GM18511 (cell line): ENCODE measurements around the gene RTP2.

Experiments
- ATAC-seq: cut with Tn5 transposase; IDR thresholded peaks from one replicate; pipeline ENCODE4 v1.9.1; 2021; ENCODE audit warnings: mild to moderate bottlenecking, moderate library complexity; ENCODE audit not compliant: unreplicated experiment

Gene RTP2, protein sequence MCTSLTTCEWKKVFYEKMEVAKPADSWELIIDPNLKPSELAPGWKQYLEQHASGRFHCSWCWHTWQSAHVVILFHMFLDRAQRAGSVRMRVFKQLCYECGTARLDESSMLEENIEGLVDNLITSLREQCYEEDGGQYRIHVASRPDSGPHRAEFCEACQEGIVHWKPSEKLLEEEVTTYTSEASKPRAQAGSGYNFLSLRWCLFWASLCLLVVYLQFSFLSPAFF

DNA sequence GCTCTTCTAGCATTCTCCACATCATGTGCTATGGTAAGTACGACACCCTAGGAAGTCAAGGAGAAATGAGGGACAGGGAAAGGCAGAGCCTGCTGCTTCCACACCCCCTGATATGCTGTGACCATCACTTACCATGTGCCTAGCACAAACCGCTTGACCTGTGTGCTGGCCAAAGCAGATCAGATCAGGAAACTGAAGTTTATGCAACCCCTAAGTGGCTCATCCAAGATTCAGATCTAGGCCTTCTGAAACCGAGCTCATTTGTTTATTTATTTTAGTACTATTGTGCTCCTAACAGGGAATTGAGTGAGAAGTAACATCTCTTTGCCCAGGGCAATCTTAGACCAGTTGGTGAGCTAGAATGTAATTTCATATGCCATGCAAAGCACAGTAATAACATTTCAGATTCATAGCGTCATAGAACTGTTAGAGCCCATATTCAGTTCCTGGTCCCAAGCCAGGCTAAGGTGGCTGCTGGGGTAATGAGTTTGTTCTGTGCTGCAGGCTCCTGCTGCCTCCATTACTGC lies at the start of gene RTP2:
Gene RTP2, minus strand, starts transcription at position 51 of the 527 bp plus-strand sequence. CDS start 429 bp downstream, outside the sequence.
- ATAC-seq, result no peak

DNA sequence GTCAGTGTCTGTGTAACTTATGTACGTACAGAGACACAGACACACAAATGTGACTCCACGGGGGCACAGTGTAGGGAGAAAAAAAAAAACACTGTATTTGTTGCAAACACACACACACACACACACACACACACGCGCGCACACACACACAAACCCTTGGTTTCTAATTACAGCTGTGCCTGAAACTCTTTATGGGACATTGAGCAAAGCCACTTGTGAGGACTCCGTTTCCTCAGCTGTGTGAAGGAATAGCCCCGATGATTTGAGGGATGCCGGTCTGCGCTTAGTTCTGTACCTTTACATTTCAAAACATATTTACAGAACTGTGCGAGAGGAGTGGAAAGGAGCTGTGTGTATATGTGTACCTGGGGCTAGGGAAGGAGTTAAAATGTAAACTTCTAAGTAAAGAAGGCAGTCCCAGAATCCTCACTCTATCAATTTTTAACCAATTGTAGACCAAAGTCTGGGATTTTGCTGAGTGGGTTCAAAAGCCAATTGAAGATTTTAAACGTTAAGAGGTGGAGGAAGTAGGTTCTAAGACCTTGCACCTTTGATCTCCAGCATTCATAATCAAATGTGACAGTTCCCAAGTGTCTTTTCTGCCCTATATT lies 48.3 kb upstream of the RTP2 start:
- ATAC-seq, result no peak

DNA sequence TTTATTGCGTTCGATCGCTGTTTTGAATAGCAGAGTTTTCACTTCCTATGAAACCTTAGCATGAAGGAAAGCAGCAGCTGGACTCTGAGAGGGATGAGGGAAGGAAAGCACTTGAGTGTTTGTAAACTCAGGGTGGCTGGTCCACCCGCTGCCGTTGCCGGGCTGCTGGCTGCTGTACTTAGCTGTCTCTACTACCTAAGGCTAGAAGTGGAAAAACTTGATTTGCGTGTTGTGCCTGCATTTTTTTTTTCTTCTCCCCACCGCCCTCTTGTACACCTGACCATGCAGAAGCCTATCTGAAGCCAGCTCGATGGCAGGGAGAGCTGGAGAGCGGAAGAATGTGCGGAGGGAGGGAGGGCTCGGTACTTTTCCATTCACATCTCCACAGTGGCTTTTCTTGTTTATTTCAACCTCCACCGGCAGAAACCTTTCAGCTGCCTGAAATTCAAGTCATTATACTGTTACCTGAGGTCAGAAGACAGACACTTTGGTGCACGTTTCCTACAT lies 47.7 kb upstream of the RTP2 start:
- ATAC-seq, result no peak

DNA sequence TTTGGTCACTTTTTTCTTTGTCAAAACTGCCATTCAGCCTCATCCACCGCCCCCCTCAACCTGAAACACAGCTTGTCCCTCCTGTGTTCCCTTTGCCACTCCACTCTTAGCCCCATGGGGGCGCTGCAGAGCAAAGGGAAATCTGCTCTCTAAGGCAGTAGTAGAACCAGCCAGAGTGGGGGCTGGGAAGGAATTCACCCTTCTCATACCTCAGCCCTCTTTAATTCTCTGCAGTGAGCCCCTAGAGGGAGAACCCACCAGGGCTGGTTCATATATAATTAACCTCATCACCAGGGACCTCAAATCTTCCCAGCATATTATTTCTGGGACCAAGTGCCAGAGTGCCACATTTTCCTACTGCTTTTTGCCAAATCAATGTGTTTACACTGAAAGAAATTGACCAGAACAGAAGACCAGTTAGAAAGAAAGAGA lies 45.7 kb upstream of the RTP2 start:
- ATAC-seq, result peak; percentile 48

DNA sequence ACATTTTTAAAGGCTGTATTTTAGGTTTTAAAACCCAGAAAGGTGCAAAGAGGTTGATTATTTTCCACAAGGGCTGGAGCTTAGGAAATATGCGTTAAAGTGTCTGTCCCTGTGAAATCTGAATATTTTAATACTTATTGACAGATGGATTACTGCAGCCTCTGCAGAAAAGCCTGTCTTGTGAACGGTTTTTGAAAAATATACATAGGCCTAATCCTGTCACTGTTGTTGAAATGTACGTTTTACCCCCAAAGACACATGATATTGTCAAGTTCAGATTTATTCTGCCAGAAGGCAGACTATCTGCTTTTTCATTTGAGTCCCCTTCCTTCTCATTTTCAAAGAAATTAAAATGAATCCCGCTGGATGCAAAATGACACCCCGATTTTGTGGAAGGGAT lies 45.1 kb upstream of the RTP2 start:
- ATAC-seq, result no peak

DNA sequence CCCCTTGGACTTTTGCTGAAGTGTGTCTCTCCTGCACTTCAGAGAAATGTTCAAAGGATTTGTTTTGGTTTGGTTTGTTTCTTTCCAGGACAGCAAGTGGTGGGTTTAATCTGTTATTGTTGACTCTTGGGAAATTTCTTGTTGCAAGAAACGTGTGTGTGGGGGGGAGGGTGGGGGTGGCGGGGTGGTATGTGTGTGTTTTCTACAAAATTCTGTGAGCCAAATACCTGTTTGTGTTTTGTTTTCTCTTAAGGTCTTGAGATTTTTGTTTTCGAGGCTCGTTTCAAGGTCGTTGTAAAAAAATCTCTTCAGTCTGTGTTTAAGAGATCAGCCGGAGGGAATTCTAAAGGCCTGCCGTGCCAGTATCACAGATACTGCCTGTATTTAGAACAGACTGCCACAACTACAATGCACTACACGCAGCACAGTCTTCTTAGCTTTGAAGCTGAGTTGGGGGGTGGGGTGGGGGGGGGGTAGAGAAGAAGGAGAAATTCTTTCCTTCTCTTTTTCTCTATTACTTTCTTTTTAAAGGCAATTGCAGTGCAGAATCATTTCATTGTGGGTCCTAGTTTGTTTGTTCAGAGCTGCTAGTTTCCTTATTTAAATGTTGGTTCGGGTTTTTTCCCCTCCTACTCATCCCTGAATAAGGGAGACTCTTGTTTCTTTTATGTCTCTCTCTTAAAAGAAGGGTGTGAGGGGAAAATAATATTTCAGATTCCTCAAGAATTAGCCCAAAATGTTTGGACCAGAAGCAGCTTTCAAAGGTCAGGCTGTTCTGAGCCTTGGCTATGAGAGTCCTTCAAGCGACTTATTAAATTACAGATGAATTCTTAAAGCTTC lies 44.3 kb upstream of the RTP2 start:
- ATAC-seq, result no peak

DNA sequence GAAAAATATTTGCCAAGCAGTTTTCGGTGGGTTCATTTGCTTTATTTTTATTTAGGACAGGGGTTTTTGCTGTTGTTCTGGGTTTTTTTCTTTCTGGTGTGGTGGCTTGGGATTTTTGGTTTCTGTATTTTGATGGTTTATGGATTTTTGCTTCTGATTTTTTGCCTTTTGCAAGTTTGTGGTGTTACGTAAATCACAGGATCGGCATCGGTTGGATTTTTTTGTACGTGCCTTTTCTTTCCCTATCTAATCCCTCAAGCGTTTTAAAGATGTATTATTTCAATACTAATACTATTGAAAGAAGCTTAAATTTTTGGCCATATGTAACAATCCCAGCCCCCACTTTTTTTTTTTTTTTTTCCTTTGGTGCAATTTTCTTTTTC lies 43.7 kb upstream of the RTP2 start:
- no peak for ATAC-seq

DNA sequence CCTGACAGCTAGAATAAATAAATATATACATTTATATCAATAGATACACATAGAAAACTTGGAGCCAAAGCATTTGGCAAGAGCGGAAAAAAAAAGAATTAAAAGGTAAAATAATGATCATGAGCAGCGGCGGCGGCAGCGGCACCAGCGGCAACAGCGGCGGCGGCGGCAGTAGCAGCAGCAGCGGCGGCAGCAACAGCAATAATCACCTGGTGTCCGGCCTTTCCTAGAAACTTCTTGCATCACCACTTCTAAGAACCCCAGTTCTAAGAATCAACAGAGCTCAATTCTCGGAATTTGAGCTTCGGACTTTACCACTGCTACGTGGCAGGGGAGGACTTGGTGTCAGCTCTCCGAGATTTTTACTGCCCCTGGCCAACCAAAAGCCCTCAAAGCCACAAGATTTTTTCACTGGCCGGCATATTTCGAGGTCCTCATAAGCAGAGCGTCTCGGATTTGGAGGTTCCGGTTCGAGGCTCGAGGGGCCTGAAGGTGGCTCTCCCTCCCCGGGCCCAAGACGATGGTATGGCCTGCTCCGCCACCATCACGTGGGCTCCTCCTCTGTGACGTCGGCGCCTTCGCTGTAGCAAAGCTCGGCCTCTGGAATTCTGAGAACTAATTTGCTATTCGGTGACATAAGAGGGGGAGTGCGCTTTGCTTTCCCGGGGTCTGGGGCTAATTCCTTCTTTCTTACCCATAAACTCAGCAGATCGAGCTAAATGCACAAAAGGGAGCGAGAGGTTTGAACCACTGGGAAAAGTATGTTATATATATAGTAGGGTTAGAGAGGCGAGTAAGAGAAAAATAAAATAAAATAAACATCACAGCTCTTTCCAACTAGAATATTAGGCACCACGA lies 43.1 kb upstream of the RTP2 start, which contains the start of gene BCL6:
Gene BCL6, minus strand, starts transcription at position 268 of the 858 bp plus-strand sequence. CDS start 11,775 bp downstream, outside the sequence.
- ATAC-seq, result peak; percentile 75

DNA sequence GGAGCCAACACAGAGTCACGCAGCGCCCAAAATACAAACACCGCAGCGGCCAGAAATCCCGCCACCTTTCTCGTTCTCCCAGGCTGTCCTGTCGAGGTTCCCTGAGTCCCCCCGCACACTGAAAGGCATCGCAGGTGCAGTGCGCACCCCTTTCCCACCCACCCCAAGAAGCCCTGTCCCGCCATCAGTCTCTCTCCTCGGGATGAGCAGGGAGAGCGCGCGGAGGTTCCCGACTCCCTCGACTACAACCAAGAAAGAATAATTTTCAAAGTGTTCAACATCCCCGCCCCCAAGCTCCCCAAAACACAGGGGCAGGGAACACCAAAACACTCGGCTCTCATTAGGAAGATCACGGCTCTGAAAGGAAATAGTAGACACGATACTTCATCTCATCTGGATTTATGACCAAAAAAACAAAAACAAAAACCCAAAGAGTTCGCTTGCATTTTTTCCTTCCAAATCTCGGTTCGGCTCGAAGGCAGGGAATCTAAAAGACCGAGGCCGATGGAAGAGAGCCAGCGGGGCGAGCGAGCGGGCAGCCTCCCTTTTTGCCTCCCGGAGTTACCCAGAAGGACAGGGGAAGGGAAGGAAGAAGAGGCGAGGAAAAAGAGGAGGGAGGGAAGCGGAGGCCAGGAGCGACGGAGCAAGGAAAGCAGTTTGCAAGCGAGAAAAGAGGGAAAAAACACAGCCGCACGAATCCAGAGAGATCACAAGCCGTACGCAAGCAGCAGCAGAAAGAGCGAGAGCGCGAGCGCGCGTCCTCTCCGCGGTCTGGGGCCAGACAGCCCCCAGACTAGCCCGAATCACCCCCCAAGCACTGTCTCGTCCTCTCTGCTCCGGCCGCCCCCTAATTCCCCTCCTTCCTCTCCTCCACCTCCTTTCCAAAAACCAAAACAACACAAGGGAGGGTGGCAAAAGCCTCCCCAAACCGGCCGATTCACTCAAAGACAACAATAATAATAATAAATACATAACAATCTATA lies 42.1 kb upstream of the RTP2 start:
- ATAC-seq, result no peak

DNA sequence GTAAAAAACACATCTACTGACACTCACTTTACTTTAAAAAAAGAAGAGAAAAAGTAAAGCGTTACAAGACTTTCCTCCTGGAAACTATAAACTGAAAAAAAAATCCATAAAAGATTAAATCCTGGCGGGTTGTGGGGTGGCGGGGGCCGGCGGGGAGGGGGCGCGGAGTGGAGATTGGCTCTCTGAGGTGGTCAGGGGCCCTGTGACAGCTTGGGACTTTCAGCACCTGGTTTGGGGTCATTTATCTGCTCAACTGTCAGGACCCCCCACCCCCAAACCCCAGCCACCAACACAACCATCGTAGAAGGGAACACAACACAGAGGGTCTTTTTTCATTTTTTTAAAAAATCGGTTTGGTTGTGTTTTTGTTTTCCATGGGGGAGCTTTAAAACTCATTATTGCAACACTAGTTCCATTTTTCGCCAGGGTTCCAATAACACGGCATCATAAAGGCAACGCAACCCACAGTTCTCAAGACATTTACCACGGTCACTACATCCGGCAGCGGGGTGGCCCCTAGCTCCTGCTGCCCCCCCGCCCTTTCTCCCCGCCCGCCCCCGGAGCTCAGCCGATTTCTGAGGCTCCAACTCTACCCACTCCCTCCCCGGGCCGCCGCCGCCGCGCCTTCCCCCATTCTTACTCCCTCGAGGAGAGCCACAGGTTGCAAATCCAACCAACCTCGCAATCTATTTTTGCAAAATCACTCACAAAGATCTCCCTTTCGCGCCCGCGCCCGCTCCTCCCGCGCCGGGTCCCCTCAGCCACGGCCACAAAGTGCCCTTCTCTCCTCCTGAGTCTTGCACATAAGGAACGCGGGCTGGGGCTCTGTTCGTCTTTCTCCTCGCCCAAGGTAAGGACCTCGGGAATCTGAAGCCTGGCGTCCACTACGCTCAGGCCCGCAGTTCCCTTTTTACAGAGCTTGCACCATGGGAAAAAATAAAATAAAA lies 41.1 kb upstream of the RTP2 start:
- ATAC-seq, result no peak

DNA sequence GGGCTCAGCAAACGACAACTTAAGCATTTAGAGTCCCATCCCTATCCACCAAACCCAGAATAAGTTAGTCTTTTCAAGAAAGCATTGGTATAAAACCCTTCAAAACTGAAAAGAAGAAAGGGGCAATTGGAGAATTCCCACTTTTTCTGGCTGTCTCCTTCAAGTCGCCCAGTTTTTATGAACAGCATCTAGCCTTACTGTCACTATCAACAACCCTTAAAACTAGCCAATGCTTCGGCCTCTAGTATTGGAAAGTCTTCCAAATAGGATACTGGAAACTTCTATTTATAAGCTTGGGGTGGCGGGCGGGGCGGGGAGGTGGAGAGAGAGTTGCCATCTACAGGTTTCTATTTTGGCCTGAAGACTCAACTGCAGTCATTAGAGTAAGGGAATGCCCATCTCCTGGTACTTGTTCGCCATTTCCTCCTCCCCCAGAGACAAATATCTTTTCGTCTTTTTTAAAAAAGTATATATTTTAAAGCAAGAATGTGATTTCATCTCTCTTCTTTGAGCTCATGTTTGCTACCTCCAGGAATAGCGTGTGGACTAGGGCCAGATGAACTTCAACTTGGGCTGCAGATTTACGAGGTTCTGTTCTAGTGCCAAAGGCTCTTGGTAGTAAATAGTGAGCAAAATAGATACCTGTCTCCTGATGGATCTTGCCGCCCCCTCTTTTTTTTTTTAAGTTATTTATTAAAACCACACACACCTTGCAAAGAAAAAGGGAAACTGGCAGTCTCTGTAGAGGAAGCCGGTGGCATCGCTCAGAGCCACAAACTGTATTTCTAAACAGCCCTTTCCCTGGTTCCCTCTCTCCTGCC lies 40.2 kb upstream of the RTP2 start:
- no peak for ATAC-seq

DNA sequence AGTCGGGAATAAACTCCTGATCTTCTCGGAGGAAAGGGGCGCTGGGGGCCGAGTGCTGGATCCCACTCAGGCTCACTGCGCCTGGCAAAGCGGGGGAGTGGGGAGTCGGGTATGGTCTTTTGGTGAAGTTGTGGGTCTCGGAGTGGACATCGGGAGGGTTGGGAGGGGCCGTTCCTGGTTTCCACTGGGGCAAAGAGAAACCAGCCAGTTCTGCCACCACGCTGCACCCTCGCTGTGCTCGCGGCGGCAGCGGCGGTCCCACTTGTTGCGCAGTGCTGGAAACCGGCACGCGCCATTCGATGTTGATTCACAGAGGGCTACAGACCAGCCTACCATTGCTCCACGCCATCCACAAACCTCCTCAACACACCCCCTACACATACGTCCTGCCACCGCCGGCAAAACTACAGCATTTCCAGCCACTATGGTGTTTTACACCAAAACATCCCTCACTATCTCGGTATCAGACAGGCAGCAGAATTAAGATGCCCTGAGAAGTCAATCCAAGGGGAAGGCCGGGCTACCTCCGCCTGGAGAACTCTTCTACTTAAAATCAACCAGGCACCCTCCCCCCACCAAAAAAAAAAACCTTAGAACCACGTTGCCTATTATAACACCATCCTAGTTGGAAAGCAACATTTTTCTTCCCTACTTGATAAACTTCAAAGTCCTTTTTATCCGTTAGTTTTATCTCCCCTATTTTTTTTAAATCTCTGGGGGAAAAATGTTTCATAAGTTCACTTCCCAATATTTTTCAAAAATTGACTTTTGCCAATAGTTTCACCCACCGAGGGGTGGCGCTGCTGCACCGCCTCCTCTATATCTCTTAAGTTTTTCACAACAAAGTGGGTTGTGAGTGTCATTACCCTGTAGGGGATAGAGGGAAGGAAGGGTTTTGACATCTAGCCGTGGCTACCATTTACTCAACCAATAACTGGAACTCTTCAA lies 39.3 kb upstream of the RTP2 start:
- no peak for ATAC-seq

DNA sequence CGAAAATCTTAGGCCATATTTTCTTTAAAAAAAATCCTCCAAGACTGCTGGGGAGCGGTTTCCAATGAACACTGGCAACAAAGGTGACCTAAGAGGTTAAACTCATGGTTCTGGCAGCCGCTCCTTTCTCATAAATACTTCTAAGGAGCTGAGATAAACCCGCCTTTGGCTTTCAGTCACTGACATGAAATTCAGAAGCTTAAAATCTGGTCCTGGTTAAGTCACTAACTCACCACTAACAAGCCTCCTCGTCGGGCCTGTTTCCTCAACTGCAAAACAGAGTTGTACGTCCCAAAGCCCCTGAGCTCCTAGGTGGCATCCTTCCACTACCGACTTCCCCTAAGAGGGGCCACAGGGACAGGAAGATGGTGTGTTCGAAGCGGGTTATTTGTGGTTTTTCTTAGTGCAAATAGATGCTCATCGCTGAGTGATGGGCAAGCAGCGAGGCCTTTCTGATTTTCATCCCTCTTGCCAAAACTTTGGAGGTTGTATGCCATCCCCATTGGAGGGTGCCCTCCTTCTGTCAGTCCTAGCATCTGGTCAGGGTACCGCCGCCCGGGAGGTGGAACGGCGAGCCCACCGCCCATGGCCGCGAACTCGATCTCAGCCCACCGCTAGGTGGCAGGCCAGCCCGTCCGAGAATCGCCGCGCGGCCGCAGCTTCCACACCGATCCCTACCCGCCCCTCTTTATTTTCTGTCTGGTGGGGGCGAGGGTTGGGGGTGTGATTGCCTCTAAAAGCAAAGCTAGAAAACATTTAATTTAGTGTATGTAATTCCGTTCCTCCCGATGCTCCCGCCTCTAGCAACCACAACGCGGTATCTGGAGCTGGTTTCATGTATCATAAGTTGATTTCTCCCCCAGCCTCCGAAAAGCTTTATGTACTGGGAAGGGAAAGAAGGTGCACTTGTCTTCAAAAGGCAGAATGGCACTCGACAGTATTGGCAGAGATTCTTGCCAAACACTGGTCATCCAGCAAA lies 38.4 kb upstream of the RTP2 start:
- ATAC-seq, result no peak

DNA sequence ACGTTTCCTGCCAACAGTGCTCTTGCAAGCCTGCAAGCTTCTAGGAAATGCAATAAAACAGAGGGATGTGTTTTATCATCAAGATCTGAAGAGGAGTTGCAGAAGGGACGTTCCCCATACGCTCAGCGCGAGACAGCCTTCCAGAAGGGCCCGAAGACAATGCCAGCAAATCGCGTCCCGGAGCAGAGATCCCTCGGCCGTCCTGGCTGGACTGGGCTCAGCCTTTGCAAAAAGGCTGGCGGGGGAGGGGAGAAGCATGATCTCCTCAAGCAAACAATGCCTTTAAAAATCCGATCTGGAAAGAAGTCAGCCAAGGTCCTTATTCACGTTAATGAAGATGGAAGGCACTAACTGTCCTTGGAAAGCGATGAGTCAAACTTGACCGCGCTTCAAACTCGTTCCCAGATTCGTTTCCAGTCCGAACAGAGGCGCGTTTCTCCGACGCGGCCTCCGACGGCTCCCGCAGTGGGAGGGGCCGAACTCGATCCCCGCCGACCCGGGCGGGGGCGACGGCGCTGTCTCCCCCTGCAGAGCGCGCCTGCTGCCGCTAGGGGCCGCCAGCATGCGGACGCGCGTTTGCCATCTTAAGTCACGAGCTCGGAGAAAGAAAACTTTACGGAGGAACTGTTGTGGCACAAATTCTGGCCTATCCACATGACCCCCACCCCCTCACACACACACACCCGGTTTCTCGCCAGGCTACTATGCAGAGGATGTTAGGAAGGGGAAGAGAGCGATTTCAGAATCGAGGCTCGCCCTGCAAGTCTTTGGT lies 37.4 kb upstream of the RTP2 start:
- ATAC-seq, result no peak
